H1 (cell line): ENCODE data around the gene ASPA. TPM values are rescaled to one million over a fixed set of nuclear protein-coding genes. Genes with fewer than 3 reads are reported as not detected.

ENCODE experiments used
- CTCF ChIA-PET: fragments of 300-600 bp; sonication (Branson Sonifier 250); formaldehyde crosslinking; loops from one replicate; lab custom pipeline; 2021; ENCODE audit not compliant: partially characterized antibody; lab: Charles Lee
- POLR2A ChIA-PET: fragments of 300-600 bp; sonication (Branson Sonifier 250); formaldehyde crosslinking; loops from one replicate; lab custom pipeline; 2021; ENCODE audit warnings: inconsistent platforms; ENCODE audit not compliant: partially characterized antibody; lab: Charles Lee
- DNase-seq, 2 experiments: peaks; one replicate each; pipeline versions ENCODE4 v3.0.0 to v3.0.0-alpha.2; 2010 to 2022; ENCODE audit warnings: low spot score in 2 of 2, low read depth in 1 of 2, mixed read lengths in 1 of 2
- FAIRE-seq: peaks from 2 replicates; lab custom pipeline; 2011; peaks lifted over from hg19 to GRCh38; lab: Jason Lieb, UNC
- H2AFZ ChIP-seq: 2 replicates; pipeline ENCODE4 v1.8.1; 2012; ENCODE audit warnings: low read length, inconsistent platforms
- H2AK5ac ChIP-seq: 2 replicates; pipeline ENCODE4 v1.6.1; 2013; ENCODE audit warnings: low read depth, low read length
- H2BK120ac ChIP-seq: replicated peaks from 2 replicates; pipeline ENCODE3; 2013; ENCODE audit warnings: low read depth, low read length, inconsistent platforms
- H2BK12ac ChIP-seq: 2 replicates; pipeline ENCODE4 v1.6.1; 2013; ENCODE audit warnings: low read depth, low read length
- H2BK15ac ChIP-seq: 2 replicates; pipeline ENCODE4 v1.6.1; 2013; ENCODE audit warnings: low read length
- H2BK20ac ChIP-seq: 2 replicates; pipeline ENCODE4 v1.6.1; 2013; ENCODE audit warnings: low read length
- H2BK5ac ChIP-seq: 2 replicates; pipeline ENCODE4 v1.6.1; 2013; ENCODE audit warnings: low read depth, low read length
- H3K14ac ChIP-seq: 2 replicates; pipeline ENCODE4 v1.6.1; 2013; ENCODE audit warnings: inconsistent platforms; ENCODE audit not compliant: insufficient read length
- H3K18ac ChIP-seq: 2 replicates; pipeline ENCODE4 v1.6.1; 2013; ENCODE audit warnings: low read length; ENCODE audit errors: extremely low read depth
- H3K23ac ChIP-seq: 2 replicates; pipeline ENCODE4 v1.6.1; 2013; ENCODE audit warnings: inconsistent platforms; ENCODE audit not compliant: insufficient read length
- H3K23me2 ChIP-seq: 2 replicates; pipeline ENCODE4 v1.6.1; 2013; ENCODE audit warnings: low read depth, low read length
- H3K27ac ChIP-seq: 2 replicates; pipeline ENCODE4 v1.6.1; 2011; ENCODE audit warnings: low read depth, low read length, inconsistent platforms
- H3K27me3 ChIP-seq, 4 experiments: replicated peaks in 1 of 4; 1 replicate in 1 of 4; 2 replicates in 3 of 4; pipeline versions ENCODE4 v1.6.1 to v1.8.1; 2011 to 2013; ENCODE audit warnings: low read length in 3 of 4, mild to moderate bottlenecking in 3 of 4, inconsistent platforms in 2 of 4, mixed read lengths in 2 of 4, moderate library complexity in 1 of 4; ENCODE audit not compliant: control insufficient read depth in 3 of 4, insufficient read depth in 3 of 4; ENCODE audit errors: extremely low read depth in 1 of 4
- H3K36me3 ChIP-seq, 4 experiments: 2 replicates each; pipeline versions ENCODE4 v1.6.1 to v1.8.1; 2011 to 2013; ENCODE audit warnings: mild to moderate bottlenecking in 4 of 4, low read length in 3 of 4, moderate library complexity in 2 of 4, control low read depth in 1 of 4, inconsistent platforms in 1 of 4; ENCODE audit not compliant: insufficient read depth in 4 of 4, control insufficient read depth in 2 of 4
- H3K4ac ChIP-seq: replicated peaks from 2 replicates; pipeline ENCODE3; 2013; ENCODE audit warnings: low read length, low read depth, mixed read lengths, inconsistent platforms; ENCODE audit not compliant: insufficient read length
- H3K4me1 ChIP-seq, 4 experiments: replicated peaks in 1 of 4; 1 replicate in 1 of 4; 2 replicates in 3 of 4; pipeline versions ENCODE4 v1.6.1 to v1.8.1; 2011 to 2013; ENCODE audit warnings: low read length in 3 of 4, inconsistent platforms in 2 of 4, mixed read lengths in 1 of 4; ENCODE audit not compliant: insufficient read depth in 4 of 4, control insufficient read depth in 3 of 4
- H3K4me2 ChIP-seq, 2 experiments: 2 replicates each; pipeline versions ENCODE4 v1.6.1 to v1.8.1; 2011 to 2013; ENCODE audit warnings: low read depth in 2 of 2, low read length in 2 of 2, control low read depth in 1 of 2, inconsistent platforms in 1 of 2, mild to moderate bottlenecking in 1 of 2; ENCODE audit not compliant: insufficient read depth in 1 of 2
- H3K4me3 ChIP-seq, 4 experiments: fragments of 200-600, 300-600 bp in 1 of 4; sonication (generic), shearing (Covaris generic), sonication (Bioruptor Twin) in 1 of 4; 2 replicates each; pipeline versions ENCODE4 v1.5.1 to v1.8.1; 2011 to 2016; ENCODE audit warnings: low read length in 4 of 4, low read depth in 3 of 4, control low read depth in 2 of 4, inconsistent platforms in 2 of 4, mild to moderate bottlenecking in 2 of 4, mixed read lengths in 1 of 4, moderate library complexity in 1 of 4; ENCODE audit not compliant: insufficient read depth in 2 of 4; ENCODE audit errors: extremely low read depth in 1 of 4
- H3K56ac ChIP-seq: replicated peaks from 2 replicates; pipeline ENCODE3; 2013; ENCODE audit warnings: low read depth, mild to moderate bottlenecking, mixed read lengths, low read length, inconsistent platforms; ENCODE audit not compliant: insufficient read length
- H3K79me1 ChIP-seq: 2 replicates; pipeline ENCODE4 v1.6.1; 2013; ENCODE audit warnings: low read depth, low read length, control low read depth
- H3K79me2 ChIP-seq, 2 experiments: 2 replicates each; pipeline versions ENCODE4 v1.6.1 to v1.8.1; 2012 to 2013; ENCODE audit warnings: low read length in 2 of 2, mild to moderate bottlenecking in 2 of 2, inconsistent platforms in 1 of 2; ENCODE audit not compliant: insufficient read depth in 2 of 2, control insufficient read depth in 1 of 2
- H3K9ac ChIP-seq, 4 experiments: replicated peaks in 1 of 4; 1 replicate in 1 of 4; 2 replicates in 3 of 4; pipeline versions ENCODE4 v1.6.1 to v1.8.1; 2011 to 2013; ENCODE audit warnings: low read depth in 3 of 4, low read length in 3 of 4, control low read depth in 2 of 4, mild to moderate bottlenecking in 2 of 4, moderate library complexity in 2 of 4, inconsistent platforms in 1 of 4; ENCODE audit errors: extremely low read depth in 1 of 4
- H3K9me3 ChIP-seq, 2 experiments: 2 replicates each; pipeline versions ENCODE4 v1.6.1 to v1.8.1; 2012 to 2013; ENCODE audit warnings: mild to moderate bottlenecking in 2 of 2, moderate library complexity in 2 of 2, control low read depth in 1 of 2, inconsistent platforms in 1 of 2, low read depth in 1 of 2, low read length in 1 of 2, mixed read lengths in 1 of 2; ENCODE audit not compliant: insufficient read depth in 2 of 2
- H4K20me1 ChIP-seq, 2 experiments: replicated peaks in 1 of 2; 2 replicates each; pipeline versions ENCODE3 to v1.8.1; 2011 to 2013; ENCODE audit warnings: inconsistent platforms in 2 of 2, low read length in 2 of 2, mild to moderate bottlenecking in 1 of 2; ENCODE audit not compliant: insufficient read depth in 2 of 2, control insufficient read depth in 1 of 2
- H4K5ac ChIP-seq: 2 replicates; pipeline ENCODE4 v1.6.1; 2013; ENCODE audit warnings: low read length, low read depth, mixed read lengths, inconsistent platforms; ENCODE audit not compliant: insufficient read length
- H4K8ac ChIP-seq: 2 replicates; pipeline ENCODE4 v1.8.0; 2013; ENCODE audit warnings: mild to moderate bottlenecking, moderate library complexity, low read length, inconsistent platforms; ENCODE audit not compliant: insufficient read depth; ENCODE audit errors: extremely low read depth
- H4K91ac ChIP-seq: replicated peaks from 2 replicates; pipeline ENCODE3; 2013; ENCODE audit warnings: low read length, mixed read lengths, inconsistent platforms; ENCODE audit not compliant: insufficient read length
- EP300 ChIP-seq, 2 experiments: IDR thresholded peaks; 1 replicate in 1 of 2; 2 replicates in 1 of 2; pipeline ENCODE4 v1.6.1; 2011 to 2012; ENCODE audit warnings: low read depth in 2 of 2, low read length in 2 of 2, mild to moderate bottlenecking in 2 of 2, borderline replicate concordance in 1 of 2, inconsistent platforms in 1 of 2, moderate library complexity in 1 of 2
- HDAC2 ChIP-seq, 2 experiments: fragments of 300-600 bp in 1 of 2; sonication (generic) in 1 of 2; IDR thresholded peaks; 2 replicates each; pipeline ENCODE4 v1.6.1; 2011 to 2012; ENCODE audit warnings: low read depth in 2 of 2, low read length in 2 of 2, mild to moderate bottlenecking in 2 of 2, moderate library complexity in 2 of 2, borderline replicate concordance in 1 of 2, inconsistent platforms in 1 of 2
- JUND ChIP-seq: IDR thresholded peaks from 2 replicates; pipeline ENCODE4 v1.6.1; 2011; ENCODE audit warnings: mild to moderate bottlenecking, improper control_type of control experiment, low read length
- KDM1A ChIP-seq: fragments of 200-600, 300-600 bp; sonication (generic); IDR thresholded peaks from 2 replicates; pipeline ENCODE4 v1.7.1; 2016; ENCODE audit warnings: mild to moderate bottlenecking, low read length, borderline replicate concordance
- KDM4A ChIP-seq: IDR thresholded peaks from one replicate; pipeline ENCODE4 v1.7.1; 2012; ENCODE audit warnings: low read depth, mild to moderate bottlenecking, moderate library complexity, low read length, inconsistent platforms; ENCODE audit not compliant: severe bottlenecking
- NRF1 ChIP-seq: IDR thresholded peaks from 2 replicates; pipeline ENCODE4 v1.6.1; 2011; ENCODE audit warnings: mild to moderate bottlenecking, low read depth, low read length, improper control_type of control experiment
- SIN3A ChIP-seq, 2 experiments: IDR thresholded peaks in 1 of 2; conservative IDR thresholded peaks in 1 of 2; 2 replicates each; pipeline ENCODE4 v1.6.1; 2011 to 2012; ENCODE audit warnings: low read length in 2 of 2, improper control_type of control experiment in 1 of 2, low read depth in 1 of 2, mild to moderate bottlenecking in 1 of 2
- SIRT6 ChIP-seq: IDR thresholded peaks from one replicate; pipeline ENCODE4 v1.7.1; 2012; ENCODE audit warnings: low read length, inconsistent platforms
- SIX5 ChIP-seq: IDR thresholded peaks from 2 replicates; pipeline ENCODE4 v1.6.1; 2011; ENCODE audit warnings: mild to moderate bottlenecking, low read depth, low read length
- TBP ChIP-seq: IDR thresholded peaks from 2 replicates; pipeline ENCODE4 v1.6.1; 2011; ENCODE audit warnings: low read depth, low read length, improper control_type of control experiment
- WGBS, 2 experiments: shearing (Covaris generic) in 1 of 2; methylation state at CpG; one replicate each; pipeline versions ENCODE4 v1.1.6 to v1.1.7; 2013 to 2015; ENCODE audit warnings: low lambda C conversion rate in 2 of 2, mixed read lengths in 2 of 2, inconsistent platforms in 1 of 2, low coverage in 1 of 2, missing lambda C conversion rate in 1 of 2; ENCODE audit not compliant: insufficient replicate concordance in 2 of 2, insufficient coverage in 1 of 2, insufficient read length in 1 of 2; ENCODE audit errors: extremely low coverage in 1 of 2, missing lambda C conversion rate in 1 of 2; 5-methylcytosine and 5-hydroxymethylcytosine counted together
- polyA plus RNA-seq, 7 experiments: library from polyadenylated mRNA; depleted of rRNA in 3 of 7; stranded (reverse) in 5 of 7; unstranded in 2 of 7; fragments of >200 nt in 5 of 7; fragments of 200-250 nt in 2 of 7; gene quantifications; 1 replicate in 5 of 7; 2 replicates in 1 of 7; 4 replicates in 1 of 7; pipeline versions ENCODE4 v1.2.1 to v1.2.3, GENCODE V29; 2011 to 2013; ENCODE audit warnings: missing spikeins in 2 of 7, mixed read lengths in 2 of 7
- total RNA-seq: library from RNA; stranded (reverse); fragmentation: NEBNext Ultra II Directional; extraction: Animal tissue kit (Norgen Biotek cat#: 25700); gene quantifications from 2 replicates; pipeline ENCODE4 v1.2.1, GENCODE V29; 2021
- TF ChIP-seq, protein P1 (sequence below): IDR thresholded peaks from 2 replicates; pipeline ENCODE4 v1.6.1; 2012; ENCODE audit warnings: low read length, inconsistent platforms

The ASPA gene
- total and polyA plus RNA-seq, 2 of the 8 experiments (the other 6 are each of a cell fraction or from before 2014, with no cell fraction given): 0.03 TPM; not detected in 1

DNA sequence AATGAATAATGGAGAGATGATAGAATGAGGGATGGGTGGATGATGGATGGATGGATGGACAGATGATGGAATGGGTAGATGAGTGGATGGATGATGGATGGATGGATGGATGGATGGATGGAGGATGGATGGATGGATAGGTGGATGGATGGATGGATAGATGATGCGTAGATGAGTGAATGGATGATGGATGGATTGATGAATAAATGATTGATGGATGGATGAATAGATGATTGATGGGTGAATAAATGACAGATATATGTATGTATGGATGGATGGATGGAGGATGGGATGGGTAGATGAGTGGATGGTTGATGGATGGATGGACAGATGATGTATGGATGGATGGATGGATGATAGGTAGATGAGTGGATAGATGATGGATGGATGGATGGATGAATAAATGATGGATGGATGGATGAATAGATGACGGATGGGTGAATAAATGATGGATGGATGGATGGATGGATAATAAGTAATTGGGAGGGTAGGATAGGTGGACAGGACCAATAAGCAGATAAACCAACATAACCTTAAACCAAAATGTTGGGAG is 73.9 kb downstream of the ASPA start:
- Histone ChIP-seq H3K23me2 (peaks cover 7% of the 10 kb centered on the region; the same call in 1 of the 2 replicates), H3K4me1 (peaks cover 0 to 2% (median 0%) of the 10 kb centered on the region in 4 experiments; a peak in 1 of 7 replicates), H2AFZ (no peak overlapping the region)
- TF ChIP-seq, protein P1, sequence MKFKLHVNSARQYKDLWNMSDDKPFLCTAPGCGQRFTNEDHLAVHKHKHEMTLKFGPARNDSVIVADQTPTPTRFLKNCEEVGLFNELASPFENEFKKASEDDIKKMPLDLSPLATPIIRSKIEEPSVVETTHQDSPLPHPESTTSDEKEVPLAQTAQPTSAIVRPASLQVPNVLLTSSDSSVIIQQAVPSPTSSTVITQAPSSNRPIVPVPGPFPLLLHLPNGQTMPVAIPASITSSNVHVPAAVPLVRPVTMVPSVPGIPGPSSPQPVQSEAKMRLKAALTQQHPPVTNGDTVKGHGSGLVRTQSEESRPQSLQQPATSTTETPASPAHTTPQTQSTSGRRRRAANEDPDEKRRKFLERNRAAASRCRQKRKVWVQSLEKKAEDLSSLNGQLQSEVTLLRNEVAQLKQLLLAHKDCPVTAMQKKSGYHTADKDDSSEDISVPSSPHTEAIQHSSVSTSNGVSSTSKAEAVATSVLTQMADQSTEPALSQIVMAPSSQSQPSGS: no peak
- no peak for TF ChIP-seq SIX5
- TF ChIP-seq TBP: no peak
- TF ChIP-seq NRF1: no peak
- TF ChIP-seq KDM4A: no peak
- TF ChIP-seq KDM1A: no peak
- TF ChIP-seq SIN3A (conservative IDR thresholded peaks at IDR 0.05 in 1 of 2, IDR thresholded peaks at IDR 0.05 in 1 of 2; ENCODE audit: low read depth in 1 of 2, low read length in 2 of 2): no peak
- TF ChIP-seq EP300 (IDR thresholded peaks at IDR 0.05; ENCODE audit: borderline replicate concordance in 1 of 2, low read depth in 2 of 2, low read length in 2 of 2): no peak
- TF ChIP-seq SIRT6: no peak
- TF ChIP-seq HDAC2 (IDR thresholded peaks at IDR 0.05; ENCODE audit: borderline replicate concordance in 1 of 2, low read depth in 2 of 2, low read length in 2 of 2): no peak
- TF ChIP-seq JUND: no peak
- TF ChIP-seq, all 59 proteins: peak for 0
- Histone ChIP-seq H2BK20ac (no peak overlapping the region), H3K79me2 (no peaks in the 10 kb centered on the region), H4K20me1 (peaks cover 0 to 4% of the 10 kb centered on the region in 2 experiments), H3K14ac (no peak overlapping the region), H2BK5ac (no peak overlapping the region), H3K27me3 (no peaks in the 10 kb centered on the region), H3K9ac (no peak overlapping the region), H3K23ac (no peak overlapping the region), H3K4ac (no peak overlapping the region), H2AK5ac (no peak overlapping the region), H4K91ac (no peak overlapping the region), H3K18ac (no peak overlapping the region), H2BK15ac (no peak overlapping the region), H3K27ac (no peak overlapping the region), H3K4me3 (no peak overlapping the region), H3K4me2 (no peak overlapping the region), H4K5ac (no peak overlapping the region), H2BK12ac (no peak overlapping the region), H3K56ac (peak overlapping the region; percentile 89), H3K36me3 (no peaks in the 10 kb centered on the region), H4K8ac (no peak overlapping the region), H3K79me1 (no peaks in the 10 kb centered on the region), H2BK120ac (no peak overlapping the region), H3K9me3 (no peaks in the 10 kb centered on the region)
- FAIRE-seq (no peak), DNase-seq (no peak)
- CTCF ChIA-PET: no interaction called here
- POLR2A ChIA-PET: no interaction called here
- WGBS, 2 experiments: 91 to 100% methylated on average over 2 of the region's 2 CpGs
